ENCODE data around the gene EVPL.

- TF ChIP-seq POLR2AphosphoS5 (IDR thresholded peaks at IDR 0.05; ENCODE audit: borderline replicate concordance, low read depth, low read length) = no peak
- no peak for TF ChIP-seq EZH2 (IDR thresholded peaks at IDR 0.05)
- TF ChIP-seq FOXP2 (optimal IDR thresholded peaks at IDR 0.05; ENCODE audit: control extremely low read depth, extremely low read length, insufficient read depth) = no peak
Measured at GRCh38 chr17:75959051-75959838, 67.9 kb downstream of the EVPL start.

All from SK-N-MC (cell line).